HS-27A (cell line): ENCODE data around the gene EXO5.
"Not testable (repeated sequence)": the region's sequence is repeated elsewhere in the genome, so short reads cannot be mapped to it uniquely, and the experiment has no call there.

ENCODE experiments used
- DNase-seq: peaks from one replicate; pipeline ENCODE4 v3.0.0-alpha.2; 2012; ENCODE audit warnings: low read depth, missing footprints

EXO5 gene

GRCh38 chr1:40553017-40553416 is 44.5 kb downstream of the EXO5 start:
- no peak for DNase-seq

GRCh38 chr1:40554807-40555206 is 46.2 kb downstream of the EXO5 start:
- DNase-seq: not testable (repeated sequence)

- DNase-seq: no peak
These were observed 47.6 kb downstream of the EXO5 start for GRCh38 chr1:40556121-40556520.

GRCh38 chr1:40558241-40558640 is 49.7 kb downstream of the EXO5 start:
- DNase-seq: not testable (repeated sequence)

- DNase-seq: no peak
These were observed 53.6 kb downstream of the EXO5 start for GRCh38 chr1:40562185-40562584.

GRCh38 chr1:40563266-40563665 is 54.7 kb downstream of the EXO5 start:
- no peak for DNase-seq

GRCh38 chr1:40564506-40564905 is 55.9 kb downstream of the EXO5 start:
- DNase-seq: no peak

GRCh38 chr1:40564913-40565312 is 56.3 kb downstream of the EXO5 start:
- no peak for DNase-seq
